Stimulated activated CD8-positive, alpha-beta memory T cell treated with anti-CD3 and anti-CD28 coated beads, Interleukin-4, amount 100 ng/mL, for 4 hours (primary cell): ENCODE results near the gene OMG.
"Not testable (repeated sequence)": the region's sequence is repeated elsewhere in the genome, so short reads cannot be mapped to it uniquely, and the experiment has no call there.

Experiments used
- DNase-seq, 2 donors: peaks; one replicate each; pipeline ENCODE4 v3.0.0-alpha.2; 2020; ENCODE audit warnings: low read depth in 2 of 2, low spot score in 1 of 2

OMG gene

GRCh38 chr17:31266042-31266441 lies 31.0 kb downstream of the OMG start:
- DNase-seq: no peak

- DNase-seq: not testable (repeated sequence)
Measured at GRCh38 chr17:31262923-31263322, 34.1 kb downstream of the OMG start.

GRCh38 chr17:31261601-31262000 lies 35.4 kb downstream of the OMG start:
- DNase-seq: no peak

- no peak for DNase-seq
Measured at GRCh38 chr17:31260151-31260550, 36.9 kb downstream of the OMG start.

- DNase-seq: no peak
Measured at GRCh38 chr17:31256936-31257335, 40.1 kb downstream of the OMG start.

GRCh38 chr17:31254654-31255053 lies 42.4 kb downstream of the OMG start:
- DNase-seq: no peak

- no peak for DNase-seq
Measured at GRCh38 chr17:31252741-31253140, 44.3 kb downstream of the OMG start.

GRCh38 chr17:31251970-31252328 lies 45.1 kb downstream of the OMG start:
- no peak for DNase-seq

- DNase-seq: no peak
Measured at GRCh38 chr17:31251105-31251969, 45.7 kb downstream of the OMG start.

GRCh38 chr17:31250229-31250628 lies 46.8 kb downstream of the OMG start:
- no peak for DNase-seq

GRCh38 chr17:31249835-31250141 lies 47.3 kb downstream of the OMG start:
- no peak for DNase-seq

- no peak for DNase-seq
Measured at GRCh38 chr17:31248986-31249834, 47.8 kb downstream of the OMG start.
